IPS DF 6.9 (cell line): Measurements from ENCODE around the gene ZMIZ1.
A peak's percentile ranks its signal among the peaks of the same experiment; 100 is the strongest.
"Not testable (repeated sequence)": the region's sequence is repeated elsewhere in the genome, so short reads cannot be mapped to it uniquely, and the experiment has no call there.

Source experiments
- DNase-seq: peaks from one replicate; pipeline ENCODE4 v3.0.0-alpha.2; 2013; ENCODE audit warnings: low read depth, low spot score
- H3K27ac ChIP-seq: one replicate; pipeline ENCODE4 v1.5.1; 2013; ENCODE audit warnings: low read length, control low read depth
- H3K27me3 ChIP-seq: 2 replicates; pipeline ENCODE4 v1.6.1; 2013; ENCODE audit warnings: mild to moderate bottlenecking, low read length; ENCODE audit not compliant: control insufficient read depth, insufficient read depth
- H3K36me3 ChIP-seq: 2 replicates; pipeline ENCODE4 v1.6.1; 2013; ENCODE audit warnings: low read length; ENCODE audit not compliant: control insufficient read depth, insufficient read depth
- H3K4me1 ChIP-seq: 2 replicates; pipeline ENCODE4 v1.6.1; 2013; ENCODE audit warnings: low read length; ENCODE audit not compliant: control insufficient read depth, insufficient read depth
- H3K4me3 ChIP-seq: 2 replicates; pipeline ENCODE4 v1.5.1; 2013; ENCODE audit warnings: mild to moderate bottlenecking, low read length
- H3K9me3 ChIP-seq: 2 replicates; pipeline ENCODE4 v1.6.1; 2013; ENCODE audit warnings: low read length, inconsistent platforms; ENCODE audit not compliant: control insufficient read depth, insufficient read depth
- WGBS: extraction: QIAGEN DNeasy Blood & Tissue Kit; methylation state at CpG from one replicate; pipeline ENCODE4 v1.1.7; 2013; ENCODE audit warnings: mixed read lengths, missing lambda C conversion rate; ENCODE audit not compliant: insufficient read length, insufficient coverage; 5-methylcytosine and 5-hydroxymethylcytosine counted together

ZMIZ1 gene

GRCh38 chr10:79031723-79032122, 37.0 kb upstream of the ZMIZ1 start:
- no CpG with 5 or more reads among the region's 5 CpGs for WGBS
- no peak overlapping the region for H3K27ac ChIP-seq
- no peak overlapping the region for H3K4me3 ChIP-seq

GRCh38 chr10:79034271-79034876, 34.4 kb upstream of the ZMIZ1 start:
- DNase-seq: no peak

More at GRCh38 chr10:79031723-79032122, 37.0 kb upstream of the ZMIZ1 start:
- Histone ChIP-seq H3K4me1 (no peaks in the 10 kb centered on the region; the same call in 1 of the 2 replicates), H3K9me3 (no peaks in the 10 kb centered on the region), H3K27me3 (no peaks in the 10 kb centered on the region), H3K36me3 (no peaks in the 10 kb centered on the region)
- no peak for DNase-seq

DNA sequence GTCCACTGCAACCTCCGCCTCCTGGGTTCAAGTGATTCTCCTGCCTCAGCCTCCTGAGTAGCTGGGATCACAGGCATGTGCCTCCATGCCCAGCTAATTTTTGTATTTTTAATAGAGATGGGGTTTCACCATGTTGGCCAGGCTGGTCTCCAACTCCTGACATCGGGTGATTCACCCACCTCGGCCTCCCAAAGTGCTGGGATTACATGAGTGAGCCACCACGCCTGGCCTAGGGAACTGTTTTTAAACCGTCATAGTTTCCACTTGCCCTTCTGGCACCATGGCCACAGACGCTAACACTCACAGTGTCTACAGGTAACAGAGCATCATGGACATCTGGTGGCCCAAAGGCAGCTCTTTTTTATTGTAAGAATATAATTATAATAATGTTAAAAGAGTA, 32.4 kb upstream of the ZMIZ1 start:
- not testable (repeated sequence) for H3K27me3 ChIP-seq, H3K4me3 ChIP-seq, H3K9me3 ChIP-seq, H3K27ac ChIP-seq, DNase-seq, H3K36me3 ChIP-seq, H3K4me1 ChIP-seq
- WGBS: no CpG with 5 or more reads among the region's 6 CpGs

More at GRCh38 chr10:79034271-79034876, 34.4 kb upstream of the ZMIZ1 start:
- H3K4me1 ChIP-seq: 0 out of 2 replicates have a peak, but pooled peaks cover 1% of the 10 kb centered on the region
- H3K9me3 ChIP-seq: no peaks in the 10 kb centered on the region
- no peak overlapping the region for H3K27ac ChIP-seq
- no peak overlapping the region for H3K4me3 ChIP-seq
- WGBS: no CpG with 5 or more reads among the region's 9 CpGs
- no peaks in the 10 kb centered on the region for H3K27me3 ChIP-seq
- H3K36me3 ChIP-seq: no peaks in the 10 kb centered on the region

DNA sequence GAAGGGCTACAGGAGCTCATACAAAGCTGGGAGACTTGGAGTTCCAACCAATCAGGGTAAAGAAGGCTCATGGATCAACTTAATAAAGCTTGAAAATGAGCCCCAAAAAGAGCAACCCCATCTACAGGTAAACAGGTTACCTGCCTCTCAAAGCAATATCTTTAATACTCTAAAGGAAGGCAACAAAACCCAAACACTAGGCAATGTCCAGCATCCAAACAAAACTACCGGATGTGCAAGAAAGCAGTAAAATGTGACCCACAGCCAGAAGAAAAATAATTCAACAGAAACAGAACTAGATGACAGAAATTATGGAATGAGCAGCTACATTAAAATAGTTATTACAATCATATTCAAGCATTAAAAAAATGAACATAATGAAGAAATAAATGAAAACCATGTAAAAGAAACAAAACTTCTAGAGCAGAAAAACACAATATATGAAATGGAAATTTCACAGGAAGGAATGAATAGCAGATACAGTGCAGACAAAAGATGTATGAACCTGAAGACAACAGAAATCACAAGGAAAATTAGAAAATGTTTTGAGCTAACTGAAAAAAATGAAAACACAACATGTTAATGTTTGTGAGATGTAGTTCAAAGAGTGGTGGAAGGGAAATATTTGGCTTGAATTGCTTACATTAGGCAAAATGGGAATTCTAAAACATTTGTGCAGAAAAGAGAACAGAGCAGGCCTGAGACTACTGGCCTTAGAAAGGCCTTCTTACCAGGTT, 30.5 kb upstream of the ZMIZ1 start:
- Histone ChIP-seq H3K4me1 (0 out of 2 replicates have a peak, but pooled peaks cover 1% of the 10 kb centered on the region), H3K4me3 (no peak overlapping the region), H3K36me3 (no peaks in the 10 kb centered on the region), H3K27me3 (no peaks in the 10 kb centered on the region), H3K27ac (no peak overlapping the region), H3K9me3 (no peaks in the 10 kb centered on the region)
- no peak for DNase-seq
- WGBS: no CpG with 5 or more reads among the region's 1 CpG

DNA sequence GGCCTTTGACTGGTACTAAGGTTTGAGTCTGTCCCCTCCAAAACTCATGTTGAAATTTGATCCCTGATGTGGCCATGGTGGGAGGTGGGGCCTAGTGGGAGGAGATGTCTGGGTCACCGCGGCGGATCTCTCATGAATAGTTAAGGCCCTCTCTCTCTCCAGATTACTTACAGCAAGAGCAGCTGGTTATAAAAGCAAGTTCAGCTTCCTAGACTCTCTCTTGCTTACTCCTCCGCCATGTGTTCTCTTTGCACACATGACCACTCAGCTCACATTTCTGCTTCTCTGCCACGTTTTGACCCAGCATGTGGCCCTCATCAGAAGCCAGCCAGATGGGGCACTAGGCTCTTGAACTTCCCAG, 29.9 kb upstream of the ZMIZ1 start:
- H3K27me3 ChIP-seq: no peaks in the 10 kb centered on the region
- no CpG with 5 or more reads among the region's 5 CpGs for WGBS
- no peaks in the 10 kb centered on the region for H3K36me3 ChIP-seq
- H3K4me1 ChIP-seq: 0 out of 2 replicates have a peak, but pooled peaks cover 1% of the 10 kb centered on the region
- H3K27ac ChIP-seq: no peak overlapping the region
- H3K9me3 ChIP-seq: no peaks in the 10 kb centered on the region
- no peak overlapping the region for H3K4me3 ChIP-seq
- peak; percentile 35 for DNase-seq

- no CpG with 5 or more reads among the region's 3 CpGs for WGBS
- H3K9me3 ChIP-seq: no peaks in the 10 kb centered on the region
Observed at GRCh38 chr10:79042639-79043411, 25.9 kb upstream of the ZMIZ1 start.

GRCh38 chr10:79044036-79044632, 24.6 kb upstream of the ZMIZ1 start:
- Histone ChIP-seq H3K9me3 (no peaks in the 10 kb centered on the region), H3K4me1 (peaks cover 1% of the 10 kb centered on the region), H3K27me3 (no peaks in the 10 kb centered on the region), H3K4me3 (no peak overlapping the region), H3K27ac (no peak overlapping the region), H3K36me3 (no peaks in the 10 kb centered on the region)
- no peak for DNase-seq
- WGBS: no CpG with 5 or more reads among the region's 5 CpGs

More at GRCh38 chr10:79042639-79043411, 25.9 kb upstream of the ZMIZ1 start:
- H3K4me3 ChIP-seq: no peak overlapping the region
- H3K4me1 ChIP-seq: peaks cover 1% of the 10 kb centered on the region; the same call in 1 of the 2 replicates
- H3K36me3 ChIP-seq: no peaks in the 10 kb centered on the region
- no peak for DNase-seq
- no peak overlapping the region for H3K27ac ChIP-seq
- H3K27me3 ChIP-seq: no peaks in the 10 kb centered on the region

GRCh38 chr10:79044846-79045245, 23.9 kb upstream of the ZMIZ1 start:
- Histone ChIP-seq H3K27me3 (no peaks in the 10 kb centered on the region), H3K4me3 (no peak overlapping the region), H3K4me1 (peaks cover 1% of the 10 kb centered on the region), H3K27ac (no peak overlapping the region), H3K36me3 (no peaks in the 10 kb centered on the region), H3K9me3 (no peaks in the 10 kb centered on the region)
- WGBS: no CpG with 5 or more reads among the region's 4 CpGs
- DNase-seq: no peak

DNA sequence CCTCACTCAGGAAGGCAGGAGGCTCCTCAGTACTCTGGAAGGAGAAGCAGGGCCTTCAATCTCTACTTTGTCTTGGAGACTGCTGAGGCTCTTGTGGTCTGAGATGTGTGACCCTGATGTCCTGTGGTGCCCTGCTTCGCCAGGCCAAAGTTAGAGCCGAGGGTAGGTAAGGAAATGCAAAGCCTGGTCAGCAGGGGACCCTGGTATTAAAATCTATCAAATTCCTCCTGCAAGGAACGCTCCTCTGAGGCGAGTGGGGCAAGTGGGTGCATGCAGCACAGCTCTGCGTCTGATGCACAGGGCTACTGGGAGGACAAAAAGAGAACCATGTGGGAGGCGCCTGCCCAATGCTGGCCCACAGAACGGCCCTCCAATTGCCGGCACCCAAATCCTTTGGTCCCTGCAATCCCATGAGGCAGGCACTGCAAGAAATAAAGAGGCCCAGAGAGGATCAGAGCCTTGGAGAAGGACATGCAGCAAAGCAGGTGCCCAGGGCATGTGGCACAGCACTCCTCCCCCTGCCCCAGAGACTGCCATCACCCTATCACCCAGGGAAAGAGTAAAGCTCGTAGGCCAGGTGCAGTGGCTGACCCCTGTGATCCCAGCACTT, 23.1 kb upstream of the ZMIZ1 start:
- Histone ChIP-seq H3K4me1 (peaks cover 3% of the 10 kb centered on the region), H3K36me3 (no peaks in the 10 kb centered on the region), H3K27ac (no peak overlapping the region), H3K27me3 (no peaks in the 10 kb centered on the region), H3K9me3 (no peaks in the 10 kb centered on the region), H3K4me3 (no peak overlapping the region)
- no peak for DNase-seq
- WGBS: no CpG with 5 or more reads among the region's 9 CpGs

DNA sequence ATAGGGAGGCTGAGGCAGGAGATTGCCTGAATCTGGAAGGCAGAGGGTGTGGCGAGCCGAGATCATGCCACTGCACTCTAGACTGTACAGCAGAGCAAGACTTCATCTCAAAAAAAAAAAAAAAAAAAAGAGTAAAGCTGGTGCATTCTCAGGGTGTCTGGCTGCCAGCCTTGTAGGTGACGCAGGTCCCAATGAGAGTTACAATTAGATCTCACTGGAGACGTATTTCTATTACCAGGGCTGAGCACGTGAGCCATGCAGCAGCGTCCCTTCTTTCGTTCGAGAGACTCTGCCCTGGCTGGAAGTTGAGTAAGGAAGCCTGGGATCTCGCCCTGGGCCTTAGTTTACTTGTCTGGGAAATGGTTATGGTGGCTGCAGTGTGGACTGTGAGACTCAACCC, 22.4 kb upstream of the ZMIZ1 start:
- Histone ChIP-seq H3K27me3 (no peaks in the 10 kb centered on the region), H3K9me3 (no peaks in the 10 kb centered on the region), H3K4me3 (no peak overlapping the region), H3K4me1 (peaks cover 3% of the 10 kb centered on the region), H3K36me3 (no peaks in the 10 kb centered on the region), H3K27ac (no peak overlapping the region)
- WGBS: no CpG with 5 or more reads among the region's 9 CpGs
- DNase-seq: no peak
